SKM-1 treated with dmso at 0.1 percent for 144 hours (cell line): ENCODE measurements around the gene GPX6.
"Not testable (repeated sequence)": the region's sequence is repeated elsewhere in the genome, so short reads cannot be mapped to it uniquely, and the experiment has no call there.

Source experiments
- DNase-seq: peaks from one replicate; lab custom pipeline; 2025; ENCODE audit not compliant: unreplicated experiment; lab: John Stamatoyannopoulos, UW

The GPX6 gene

DNA sequence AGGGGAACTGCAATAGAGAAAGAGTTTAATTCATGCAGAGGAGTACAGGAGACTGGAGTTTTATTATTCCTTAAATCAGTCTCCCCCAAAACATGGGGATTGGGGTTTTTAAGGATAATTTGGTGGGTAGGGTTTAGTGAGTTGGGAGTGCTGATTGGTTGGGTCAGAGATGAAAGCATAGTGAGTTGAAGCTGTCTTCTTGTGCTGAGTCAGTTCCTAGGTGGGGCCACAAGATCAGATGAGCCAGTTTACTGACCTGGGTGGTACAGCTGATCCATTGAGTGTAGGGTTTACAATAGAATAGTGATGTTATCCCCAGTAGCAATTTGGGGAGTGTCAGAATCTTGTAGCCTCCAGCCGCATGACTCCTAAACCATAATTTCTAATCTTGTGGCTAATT is 29.1 kb downstream of the GPX6 start:
- no peak for DNase-seq

DNA sequence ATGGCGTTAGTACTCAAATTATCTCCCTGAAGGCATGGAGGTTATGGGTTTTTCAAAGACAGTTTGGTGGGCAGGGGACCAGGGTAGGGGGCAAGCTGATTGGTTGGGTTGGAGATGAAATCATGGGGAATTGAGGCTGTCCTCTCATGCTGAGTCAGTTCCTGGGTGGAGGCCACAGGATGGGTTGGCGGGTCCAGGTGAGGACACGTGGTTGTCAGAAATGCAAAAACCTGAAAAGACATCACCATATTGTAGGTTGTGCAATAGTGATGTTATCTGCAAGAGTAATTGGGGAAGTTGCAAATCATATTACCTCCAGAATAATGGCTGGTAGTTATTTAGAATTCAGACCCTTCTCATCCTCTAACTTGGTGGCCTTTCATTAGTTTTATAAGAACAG is 30.1 kb downstream of the GPX6 start:
- DNase-seq: no peak

DNA sequence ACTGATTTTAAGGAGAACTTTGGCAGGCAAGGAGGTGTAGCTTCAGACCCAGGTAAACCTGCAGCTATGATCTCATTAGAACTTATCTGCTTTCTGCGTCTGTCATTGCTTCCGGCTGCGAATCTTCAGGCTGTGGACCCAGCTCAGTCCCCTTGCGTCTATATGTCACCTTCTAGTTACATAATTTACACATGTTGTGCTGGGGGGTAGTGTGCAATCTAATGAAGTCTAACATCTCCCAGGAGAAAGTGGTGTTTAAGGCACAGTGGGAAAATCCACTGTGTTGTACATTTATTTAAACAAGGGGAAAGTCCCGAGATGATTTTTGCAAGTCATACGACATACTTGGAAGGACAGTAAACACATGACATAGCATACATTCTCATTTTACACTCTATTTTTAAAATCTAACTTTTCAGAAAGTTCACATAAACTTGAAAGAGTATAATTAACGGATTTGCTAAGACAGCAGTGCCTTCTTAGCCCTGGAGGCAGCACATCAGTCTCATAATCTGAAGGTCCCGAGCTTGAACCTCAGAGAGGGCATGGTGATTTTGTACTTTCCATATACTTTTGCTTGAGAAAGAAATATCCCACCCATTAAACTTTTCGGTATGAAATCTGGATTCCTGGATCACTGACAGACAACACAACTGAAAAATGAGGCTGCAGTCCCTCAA is 35.2 kb downstream of the GPX6 start:
- DNase-seq: no peak

DNA sequence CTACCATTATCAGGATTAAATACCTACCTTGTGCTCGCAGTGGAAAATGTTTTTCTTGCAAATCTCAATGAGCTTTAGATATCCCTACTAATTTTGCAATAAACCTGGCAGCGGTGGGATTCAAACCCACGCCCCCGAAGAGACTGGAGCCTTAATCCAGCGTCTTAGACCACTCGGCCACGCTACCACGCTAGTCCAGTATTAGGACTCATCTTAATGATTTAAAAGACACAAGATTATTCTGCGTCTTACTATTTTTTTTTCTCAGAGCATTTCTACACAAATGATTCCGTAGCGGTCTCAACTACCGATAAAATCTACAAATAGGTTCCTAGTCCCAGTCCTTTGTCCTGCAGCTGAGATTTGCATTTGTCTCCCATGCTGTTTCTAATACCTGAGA is 37.1 kb downstream of the GPX6 start:
- DNase-seq: no peak

DNA sequence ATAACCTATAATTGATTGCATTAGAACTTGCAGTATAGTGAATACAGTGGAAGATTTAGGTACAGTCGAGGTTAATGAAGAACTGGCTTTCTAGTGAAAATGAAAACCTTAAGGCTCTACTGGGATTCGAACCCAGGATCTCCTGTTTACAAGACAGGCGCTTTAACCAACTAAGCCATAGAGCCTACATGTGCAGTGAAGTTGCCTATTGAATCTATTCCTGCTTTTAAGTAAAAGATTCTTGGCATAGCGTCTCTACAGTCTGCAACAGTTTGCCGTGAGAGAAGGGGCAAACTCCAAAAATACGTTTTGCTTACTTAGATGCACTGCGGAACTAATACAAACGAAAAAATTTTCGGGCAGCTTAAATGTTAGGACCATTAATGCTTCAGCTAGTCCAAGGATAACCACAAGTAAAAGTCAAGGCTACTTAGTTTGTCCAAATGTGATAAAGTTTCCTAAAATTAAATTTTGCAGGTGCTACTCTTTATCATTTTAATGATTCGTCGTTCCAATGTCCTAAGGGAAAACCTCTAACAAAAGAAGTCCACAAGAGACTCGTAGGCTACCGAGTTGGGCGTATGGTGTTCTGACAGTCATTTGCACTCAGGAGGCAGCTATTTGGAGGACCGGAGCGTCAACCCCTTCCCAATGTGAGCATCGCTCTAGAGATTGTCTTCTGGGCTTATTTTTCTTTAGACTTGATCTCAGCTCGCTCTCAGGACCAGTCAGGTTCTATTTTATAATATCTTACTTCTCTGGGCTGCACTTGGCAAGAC is 41.0 kb downstream of the GPX6 start:
- DNase-seq: peak; percentile 52

DNA sequence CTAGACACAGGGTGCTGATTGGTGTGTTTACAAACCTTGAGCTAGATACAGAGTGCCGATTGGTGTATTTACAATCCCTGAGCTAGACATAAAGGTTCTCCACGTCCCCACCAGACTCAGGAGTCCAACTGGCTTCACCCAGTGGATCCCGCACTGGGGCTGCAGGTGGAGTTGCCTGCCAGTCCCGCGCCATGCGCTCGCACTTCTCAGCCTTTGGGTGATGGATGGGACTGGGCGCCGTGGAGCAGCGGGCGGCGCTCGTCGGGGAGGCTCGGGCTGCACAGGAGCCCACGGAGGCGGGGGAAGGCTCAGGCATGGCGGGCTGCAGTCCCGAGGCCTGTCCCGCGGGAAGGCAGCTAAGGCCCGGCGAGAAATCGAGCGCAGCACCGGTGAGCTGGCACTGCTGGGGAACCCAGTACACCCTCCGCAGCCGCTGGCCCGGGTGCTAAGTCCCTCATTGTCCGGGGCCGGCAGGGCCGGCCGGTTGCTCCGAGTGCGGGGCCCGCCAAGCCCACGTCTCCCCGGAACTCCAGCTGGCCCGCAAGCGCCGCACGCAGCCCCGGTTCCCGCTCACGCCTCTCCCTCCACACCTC is 46.3 kb downstream of the GPX6 start:
- not testable (repeated sequence) for DNase-seq

DNA sequence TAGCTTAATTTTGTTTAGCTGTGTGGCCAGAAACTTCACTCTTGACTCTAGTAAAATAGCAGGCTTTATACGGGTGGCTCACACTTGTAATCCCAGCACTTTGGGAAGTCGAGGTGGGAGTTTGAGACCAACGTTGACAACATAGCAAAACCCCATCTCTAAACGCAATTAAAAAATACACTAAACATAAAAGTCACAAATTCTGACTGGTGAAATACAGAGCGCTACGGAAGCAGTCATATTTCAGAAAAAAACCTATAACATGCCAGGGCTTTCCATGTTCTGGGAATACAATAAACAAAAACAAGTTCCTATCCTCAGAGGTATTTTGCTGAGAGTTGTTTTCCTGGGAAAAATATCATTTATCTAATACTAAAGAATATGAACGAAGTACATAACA is 47.5 kb downstream of the GPX6 start:
- no peak for DNase-seq

DNA sequence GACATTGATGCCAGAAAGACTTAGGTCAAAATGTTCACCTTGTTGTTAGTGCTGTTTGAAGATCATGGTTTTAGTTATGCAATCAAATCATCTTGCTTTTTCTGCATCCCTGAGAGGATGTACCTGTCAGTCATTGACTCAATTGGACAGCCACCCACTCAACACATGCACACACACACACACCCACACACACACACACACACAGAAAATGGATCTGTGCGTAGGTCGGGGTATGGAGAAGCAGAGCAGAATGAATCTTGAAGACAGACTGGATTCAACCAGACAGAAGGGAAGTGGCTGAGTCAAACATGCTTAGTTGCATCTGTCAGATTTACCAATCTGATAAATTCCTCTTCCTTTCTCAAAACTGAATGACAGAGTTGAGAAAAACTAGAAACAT is 53.2 kb downstream of the GPX6 start:
- DNase-seq: no peak

DNA sequence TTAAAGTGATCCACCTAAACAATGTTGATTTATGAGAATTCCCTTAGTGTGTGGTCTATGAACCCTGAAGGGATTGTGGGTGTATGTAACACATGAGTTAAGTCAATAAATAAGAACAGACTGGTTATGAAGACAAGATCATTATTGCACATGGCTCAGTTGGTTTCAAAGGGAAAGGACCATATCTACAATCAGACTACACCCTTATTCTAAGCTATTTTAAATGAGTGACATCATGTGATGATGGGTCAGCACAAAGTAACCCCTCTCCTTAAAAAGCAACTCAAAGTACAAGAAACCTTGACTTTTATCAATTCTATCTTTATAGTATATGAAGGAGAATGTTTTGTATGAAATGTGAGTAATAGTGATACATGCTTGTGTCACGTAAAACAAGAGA is 57.0 kb downstream of the GPX6 start:
- DNase-seq: no peak
